Right kidney (tissue), 1 donor: Measurements from ENCODE around the gene ITPRID2.
"Not testable (repeated sequence)": the region's sequence is repeated elsewhere in the genome, so short reads cannot be mapped to it uniquely, and the experiment has no call there.

Experiments
- DNase-seq: peaks from one replicate; pipeline ENCODE4 v3.0.0-alpha.2; 2016

ITPRID2 gene

DNA sequence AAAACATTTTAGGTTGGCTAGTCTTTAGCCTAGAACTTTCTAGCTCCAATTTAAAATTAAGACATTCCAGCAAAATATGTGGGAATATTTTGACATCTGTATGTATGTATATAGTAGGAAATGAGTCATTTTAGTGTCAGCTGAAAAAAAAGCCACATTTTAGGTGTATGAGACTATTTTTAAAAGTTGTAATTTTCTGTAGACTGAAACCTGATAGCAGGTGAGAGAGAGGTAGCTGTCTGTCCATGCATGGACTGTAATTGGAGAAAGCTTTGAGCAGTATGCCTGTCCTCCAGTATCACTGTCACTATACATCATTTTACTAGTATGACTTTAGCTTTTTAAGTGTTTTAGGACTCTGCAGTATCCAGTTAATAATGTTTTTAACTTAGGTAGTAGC, 68.0 kb downstream of the ITPRID2 start:
- DNase-seq: no peak

DNA sequence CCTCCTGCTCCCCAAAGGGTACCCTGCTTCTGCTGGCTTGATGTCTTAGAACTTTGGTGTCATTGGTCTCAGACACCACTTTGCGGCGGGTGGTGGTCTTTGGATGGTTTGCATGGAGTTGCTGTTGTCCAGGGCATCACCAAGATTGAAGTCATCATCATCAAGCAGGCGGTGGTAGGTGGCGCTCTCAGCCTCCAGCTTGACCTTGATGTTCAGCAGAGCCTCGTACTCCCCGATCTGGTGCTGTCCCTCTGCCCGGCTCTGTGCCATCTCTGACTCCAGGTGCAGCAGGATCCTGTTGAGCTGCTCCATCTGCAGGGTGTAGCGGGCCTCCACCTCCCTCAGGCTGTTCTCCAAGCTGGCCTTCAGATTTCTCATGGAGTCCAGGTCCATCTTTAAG, 69.6 kb downstream of the ITPRID2 start:
- DNase-seq: not testable (repeated sequence)

GRCh38 chr2:181962142-181962541, 70.6 kb downstream of the ITPRID2 start:
- no peak for DNase-seq

GRCh38 chr2:181970160-181970794, 78.7 kb downstream of the ITPRID2 start:
- DNase-seq: no peak

DNA sequence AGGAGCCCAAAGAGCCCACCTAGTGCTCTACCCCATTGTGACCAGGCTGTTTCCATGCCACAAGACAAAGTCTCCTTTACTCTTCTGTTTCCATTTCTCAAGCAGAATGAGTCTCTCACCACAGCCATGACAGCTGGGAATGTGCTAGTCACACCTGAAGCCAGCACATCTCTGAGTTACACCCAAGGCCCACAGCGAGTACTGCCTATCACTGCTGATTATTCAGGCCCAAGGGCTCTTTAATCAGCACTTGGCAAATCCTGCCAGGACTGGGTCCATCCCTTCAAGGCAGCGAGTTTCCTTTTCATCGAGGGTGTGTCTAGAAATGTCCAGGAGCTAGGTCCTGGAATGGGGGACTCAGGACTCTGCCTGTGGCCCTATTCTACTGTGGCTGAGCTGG, 79.5 kb downstream of the ITPRID2 start:
- no peak for DNase-seq

- DNase-seq: no peak
Measured at GRCh38 chr2:181972431-181973170, 81.1 kb downstream of the ITPRID2 start.

- no peak for DNase-seq
Measured at GRCh38 chr2:181973171-181973783, 81.7 kb downstream of the ITPRID2 start.

DNA sequence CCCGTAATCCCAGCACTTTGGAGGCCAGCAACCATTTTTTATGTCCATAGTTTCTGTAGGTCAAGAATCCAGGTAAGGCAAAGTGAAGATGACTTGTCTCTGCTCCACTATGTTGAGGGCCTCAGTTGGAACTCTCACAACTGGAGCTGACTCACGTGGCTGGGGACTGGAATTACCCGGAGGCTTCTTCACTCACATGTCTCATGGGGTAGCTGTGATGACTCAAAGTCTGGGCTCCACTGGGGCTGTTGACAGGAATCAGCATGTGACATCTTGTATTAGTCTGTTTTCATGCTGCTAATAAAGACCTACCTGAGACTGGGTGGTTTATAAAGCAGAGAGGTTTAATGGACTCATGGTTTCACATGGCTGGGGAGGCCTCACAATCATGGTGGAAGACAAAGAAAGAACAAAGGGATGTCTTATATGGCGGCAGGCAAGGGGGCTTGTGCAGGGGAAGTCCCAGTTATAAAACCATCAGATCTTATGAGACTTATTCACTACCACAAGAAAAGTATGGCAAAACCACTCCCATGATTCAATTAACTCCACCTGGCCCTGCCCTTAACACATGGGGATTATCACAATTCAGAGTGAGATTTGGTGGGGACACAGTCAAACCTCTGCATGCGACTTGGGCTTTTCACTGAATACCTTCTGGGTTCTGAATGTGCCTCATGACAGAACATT, 86.3 kb downstream of the ITPRID2 start:
- DNase-seq: no peak

DNA sequence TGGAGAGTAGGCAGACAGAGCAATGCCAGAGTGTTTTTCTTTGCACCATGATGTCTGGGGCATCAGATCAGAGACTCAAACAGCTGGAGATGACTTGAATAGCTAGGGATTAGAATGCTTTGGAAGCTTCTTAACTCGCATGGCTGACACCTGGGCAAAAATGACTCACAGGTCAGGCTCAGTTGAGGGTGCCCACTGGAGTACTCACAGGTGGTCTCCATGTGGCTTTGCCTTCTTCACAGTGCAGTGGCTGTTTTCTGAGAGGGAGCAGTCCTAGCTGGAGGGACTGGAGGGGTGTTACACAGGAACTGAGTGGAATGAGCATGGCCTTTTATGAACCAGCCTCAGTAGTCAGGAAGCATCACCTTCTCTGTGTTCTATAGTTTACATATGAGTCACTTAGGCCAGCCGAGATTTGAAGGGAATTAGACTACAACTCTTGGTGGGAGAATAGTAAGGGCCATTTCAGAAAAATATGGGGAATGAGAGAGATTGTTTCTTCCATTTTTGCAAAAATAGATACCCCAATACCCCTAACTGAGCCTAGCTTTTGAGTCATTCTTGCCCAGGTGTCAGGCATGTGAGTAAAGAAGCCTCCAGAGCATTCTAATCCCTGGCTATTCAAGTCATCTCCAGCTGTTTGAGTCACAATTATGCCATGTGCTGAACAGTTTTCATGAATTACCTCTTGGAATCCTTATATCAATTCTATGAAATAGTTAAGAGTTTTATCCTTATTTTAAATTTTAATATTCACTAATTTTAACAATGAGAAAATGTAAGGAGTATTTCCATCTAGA, 87.0 kb downstream of the ITPRID2 start:
- DNase-seq: no peak
